HEK293 (cell line): ENCODE results near the gene IGFBP7.

ENCODE experiments used
- TRIM28 ChIP-seq: IDR thresholded peaks from 2 replicates; pipeline ENCODE4 v1.6.1; 2011; ENCODE audit warnings: low read length, control low read depth, borderline replicate concordance
- TF ChIP-seq, protein P1 (sequence below): fragments of 450-650 bp; formaldehyde crosslinking; IDR thresholded peaks from 2 replicates; pipeline ENCODE4 v1.5.1; 2016; ENCODE audit warnings: missing biosample characterization, missing genetic modification characterization

GRCh38 chr4:57051524-57051923, 58.7 kb downstream of the IGFBP7 start:
- no peak for TF ChIP-seq TRIM28
- TF ChIP-seq, protein P1, sequence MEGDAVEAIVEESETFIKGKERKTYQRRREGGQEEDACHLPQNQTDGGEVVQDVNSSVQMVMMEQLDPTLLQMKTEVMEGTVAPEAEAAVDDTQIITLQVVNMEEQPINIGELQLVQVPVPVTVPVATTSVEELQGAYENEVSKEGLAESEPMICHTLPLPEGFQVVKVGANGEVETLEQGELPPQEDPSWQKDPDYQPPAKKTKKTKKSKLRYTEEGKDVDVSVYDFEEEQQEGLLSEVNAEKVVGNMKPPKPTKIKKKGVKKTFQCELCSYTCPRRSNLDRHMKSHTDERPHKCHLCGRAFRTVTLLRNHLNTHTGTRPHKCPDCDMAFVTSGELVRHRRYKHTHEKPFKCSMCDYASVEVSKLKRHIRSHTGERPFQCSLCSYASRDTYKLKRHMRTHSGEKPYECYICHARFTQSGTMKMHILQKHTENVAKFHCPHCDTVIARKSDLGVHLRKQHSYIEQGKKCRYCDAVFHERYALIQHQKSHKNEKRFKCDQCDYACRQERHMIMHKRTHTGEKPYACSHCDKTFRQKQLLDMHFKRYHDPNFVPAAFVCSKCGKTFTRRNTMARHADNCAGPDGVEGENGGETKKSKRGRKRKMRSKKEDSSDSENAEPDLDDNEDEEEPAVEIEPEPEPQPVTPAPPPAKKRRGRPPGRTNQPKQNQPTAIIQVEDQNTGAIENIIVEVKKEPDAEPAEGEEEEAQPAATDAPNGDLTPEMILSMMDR: no peak
